Measurements from ENCODE around the gene RPL31. TPM values are rescaled to one million over a fixed set of nuclear protein-coding genes. Genes with fewer than 3 reads are reported as not detected.

Gene RPL31
- total RNA-seq, 1 experiment from 2014 or later = 682 TPM

DNA sequence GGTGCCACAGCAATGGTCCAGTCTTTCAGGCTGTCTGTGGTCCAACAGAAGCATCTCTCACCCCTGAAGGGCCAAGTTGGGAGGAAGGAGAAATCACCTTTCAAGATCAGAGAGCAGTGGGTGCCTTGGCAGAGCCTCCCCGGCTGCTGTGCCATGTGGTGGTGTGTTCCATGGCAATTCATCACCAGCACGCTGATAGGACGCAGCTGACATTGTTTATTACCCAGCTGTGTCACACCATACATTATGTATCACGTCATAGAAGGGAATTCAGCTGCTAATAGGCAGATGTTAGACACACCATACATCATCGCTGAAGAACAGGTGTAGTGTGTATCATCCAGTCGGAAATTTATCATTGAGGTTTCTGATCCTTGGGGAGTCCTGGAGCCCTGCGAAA lies 29.6 kb upstream of the RPL31 start:
- Histone ChIP-seq H3K4me3 (ENCODE audit: low read depth in 2 of 2, low read length in 2 of 2) (no peak overlapping the region), H3K27ac (ENCODE audit: low read length) (no peak overlapping the region), H3K4me1 (ENCODE audit: control insufficient read depth, insufficient read depth, low read length) (no peaks in the 10 kb centered on the region), H3K27me3 (ENCODE audit: control insufficient read depth, insufficient read depth, low read length) (no peaks in the 10 kb centered on the region), H3K9me3 (ENCODE audit: control insufficient read depth, insufficient read depth, low read depth, low read length) (no peaks in the 10 kb centered on the region), H3K36me3 (ENCODE audit: control insufficient read depth, insufficient read depth, low read length) (peaks cover 4% of the 10 kb centered on the region; the same call in 1 of the 2 replicates)
- ATAC-seq (no peak), DNase-seq (ENCODE audit: low read depth, low spot score) (no peak)
- ChIA-PET POLR2A (interaction anchor here (0.7 kb wide), 1 partner anchor 310 kb away, joined by 3 read pairs; no protein-coding TSS in a partner anchor), CTCF (interaction anchor here (0.7 kb wide), 1 partner anchor 508 kb away, joined by 8 read pairs; no protein-coding TSS in a partner anchor)
- TF ChIP-seq SIN3A (IDR thresholded peaks at IDR 0.05; ENCODE audit: borderline replicate concordance, insufficient read depth, low read depth, low read length) (no peak), TCF7L2 (IDR thresholded peaks at IDR 0.05; ENCODE audit: low read depth, low read length) (no peak), POLR2AphosphoS5 (IDR thresholded peaks at IDR 0.05; ENCODE audit: low read depth, low read length) (no peak)
- TF ChIP-seq, protein P1, sequence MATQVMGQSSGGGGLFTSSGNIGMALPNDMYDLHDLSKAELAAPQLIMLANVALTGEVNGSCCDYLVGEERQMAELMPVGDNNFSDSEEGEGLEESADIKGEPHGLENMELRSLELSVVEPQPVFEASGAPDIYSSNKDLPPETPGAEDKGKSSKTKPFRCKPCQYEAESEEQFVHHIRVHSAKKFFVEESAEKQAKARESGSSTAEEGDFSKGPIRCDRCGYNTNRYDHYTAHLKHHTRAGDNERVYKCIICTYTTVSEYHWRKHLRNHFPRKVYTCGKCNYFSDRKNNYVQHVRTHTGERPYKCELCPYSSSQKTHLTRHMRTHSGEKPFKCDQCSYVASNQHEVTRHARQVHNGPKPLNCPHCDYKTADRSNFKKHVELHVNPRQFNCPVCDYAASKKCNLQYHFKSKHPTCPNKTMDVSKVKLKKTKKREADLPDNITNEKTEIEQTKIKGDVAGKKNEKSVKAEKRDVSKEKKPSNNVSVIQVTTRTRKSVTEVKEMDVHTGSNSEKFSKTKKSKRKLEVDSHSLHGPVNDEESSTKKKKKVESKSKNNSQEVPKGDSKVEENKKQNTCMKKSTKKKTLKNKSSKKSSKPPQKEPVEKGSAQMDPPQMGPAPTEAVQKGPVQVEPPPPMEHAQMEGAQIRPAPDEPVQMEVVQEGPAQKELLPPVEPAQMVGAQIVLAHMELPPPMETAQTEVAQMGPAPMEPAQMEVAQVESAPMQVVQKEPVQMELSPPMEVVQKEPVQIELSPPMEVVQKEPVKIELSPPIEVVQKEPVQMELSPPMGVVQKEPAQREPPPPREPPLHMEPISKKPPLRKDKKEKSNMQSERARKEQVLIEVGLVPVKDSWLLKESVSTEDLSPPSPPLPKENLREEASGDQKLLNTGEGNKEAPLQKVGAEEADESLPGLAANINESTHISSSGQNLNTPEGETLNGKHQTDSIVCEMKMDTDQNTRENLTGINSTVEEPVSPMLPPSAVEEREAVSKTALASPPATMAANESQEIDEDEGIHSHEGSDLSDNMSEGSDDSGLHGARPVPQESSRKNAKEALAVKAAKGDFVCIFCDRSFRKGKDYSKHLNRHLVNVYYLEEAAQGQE (IDR thresholded peaks at IDR 0.05; ENCODE audit: insufficient read depth in 1 of 2, low read depth in 2 of 2, low read length in 1 of 2) = no peak
- TF ChIP-seq, protein P2, sequence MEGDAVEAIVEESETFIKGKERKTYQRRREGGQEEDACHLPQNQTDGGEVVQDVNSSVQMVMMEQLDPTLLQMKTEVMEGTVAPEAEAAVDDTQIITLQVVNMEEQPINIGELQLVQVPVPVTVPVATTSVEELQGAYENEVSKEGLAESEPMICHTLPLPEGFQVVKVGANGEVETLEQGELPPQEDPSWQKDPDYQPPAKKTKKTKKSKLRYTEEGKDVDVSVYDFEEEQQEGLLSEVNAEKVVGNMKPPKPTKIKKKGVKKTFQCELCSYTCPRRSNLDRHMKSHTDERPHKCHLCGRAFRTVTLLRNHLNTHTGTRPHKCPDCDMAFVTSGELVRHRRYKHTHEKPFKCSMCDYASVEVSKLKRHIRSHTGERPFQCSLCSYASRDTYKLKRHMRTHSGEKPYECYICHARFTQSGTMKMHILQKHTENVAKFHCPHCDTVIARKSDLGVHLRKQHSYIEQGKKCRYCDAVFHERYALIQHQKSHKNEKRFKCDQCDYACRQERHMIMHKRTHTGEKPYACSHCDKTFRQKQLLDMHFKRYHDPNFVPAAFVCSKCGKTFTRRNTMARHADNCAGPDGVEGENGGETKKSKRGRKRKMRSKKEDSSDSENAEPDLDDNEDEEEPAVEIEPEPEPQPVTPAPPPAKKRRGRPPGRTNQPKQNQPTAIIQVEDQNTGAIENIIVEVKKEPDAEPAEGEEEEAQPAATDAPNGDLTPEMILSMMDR (IDR thresholded peaks at IDR 0.05) = no peak
- in situ Hi-C loops (cut with HindIII; ENCODE audit: low pct_unique_long_range_greater_than_20kb, low sequenced_read_pairs) (no loop called here), intact Hi-C loops (cut with micrococcal nuclease; ENCODE audit: unreplicated experiment) (no loop called here)
- BruUV-seq (replicated peaks) = no TSS peak

DNA sequence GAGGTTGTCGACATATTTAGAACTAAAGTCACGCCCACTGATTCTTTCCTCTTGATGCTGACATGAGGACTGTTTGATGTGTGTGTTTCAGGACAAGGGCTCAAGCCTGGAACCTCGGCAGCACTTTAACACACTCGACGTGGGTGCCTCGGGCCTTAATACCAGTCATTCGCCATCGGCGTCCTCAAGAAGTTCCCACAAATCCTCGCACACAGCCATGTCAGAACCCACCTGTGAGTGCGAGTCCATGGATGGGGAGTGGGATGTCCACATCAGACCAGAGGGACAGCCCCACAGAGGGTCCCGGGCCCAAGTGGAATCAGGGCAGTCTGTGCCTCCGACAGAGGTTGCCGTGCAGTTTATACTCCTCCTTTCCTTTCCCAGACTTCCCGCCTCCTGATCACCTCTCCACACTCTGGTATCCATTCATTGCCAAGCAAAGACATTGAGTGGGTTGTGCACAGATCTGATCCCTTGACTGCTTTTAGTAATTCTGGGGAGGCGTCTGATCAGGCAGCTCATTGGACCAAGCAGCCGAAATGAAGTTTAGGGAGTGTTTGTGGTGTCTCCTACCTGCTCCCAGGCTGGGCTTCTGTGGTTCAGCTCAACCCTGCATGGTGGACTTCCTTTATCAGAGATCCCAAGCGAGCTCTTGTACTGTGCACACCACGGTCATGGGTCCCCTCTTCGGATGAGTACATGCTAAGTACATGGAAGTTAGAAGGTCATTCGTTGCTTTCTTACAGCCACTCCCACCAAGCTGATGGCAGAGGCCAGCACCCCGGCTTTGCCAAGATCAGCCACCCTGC lies 27.2 kb upstream of the RPL31 start:
- no peaks in the 10 kb centered on the region for H3K27me3 ChIP-seq (ENCODE audit: control insufficient read depth, insufficient read depth, low read length)
- no peaks in the 10 kb centered on the region for H3K4me1 ChIP-seq (ENCODE audit: control insufficient read depth, insufficient read depth, low read length)
- intact Hi-C loops (cut with micrococcal nuclease; ENCODE audit: unreplicated experiment) (no loop called here), in situ Hi-C loops (cut with HindIII; ENCODE audit: low pct_unique_long_range_greater_than_20kb, low sequenced_read_pairs) (no loop called here)
- DNase-seq (ENCODE audit: low read depth, low spot score) (no peak), ATAC-seq (no peak)
- ChIA-PET POLR2A (no interaction called here), CTCF (no interaction called here)
- H3K9me3 ChIP-seq (ENCODE audit: control insufficient read depth, insufficient read depth, low read depth, low read length) = no peaks in the 10 kb centered on the region
- no peak overlapping the region for H3K27ac ChIP-seq (ENCODE audit: low read length)
- H3K4me3 ChIP-seq (ENCODE audit: low read depth in 2 of 2, low read length in 2 of 2) = no peak overlapping the region
- peaks cover 4% of the 10 kb centered on the region; the same call in 1 of the 2 replicates for H3K36me3 ChIP-seq (ENCODE audit: control insufficient read depth, insufficient read depth, low read length)
- TF ChIP-seq TCF7L2 (IDR thresholded peaks at IDR 0.05; ENCODE audit: low read depth, low read length) = no peak
- TF ChIP-seq, protein P1 (IDR thresholded peaks at IDR 0.05; ENCODE audit: insufficient read depth in 1 of 2, low read depth in 2 of 2, low read length in 1 of 2) = no peak
- TF ChIP-seq, protein P2 (IDR thresholded peaks at IDR 0.05) = no peak
- TF ChIP-seq POLR2AphosphoS5 (IDR thresholded peaks at IDR 0.05; ENCODE audit: low read depth, low read length) = no peak
- no peak for TF ChIP-seq SIN3A (IDR thresholded peaks at IDR 0.05; ENCODE audit: borderline replicate concordance, insufficient read depth, low read depth, low read length)
- BruUV-seq (replicated peaks) = no TSS peak

Data from Panc1 (cell line).